ENCODE results near the gene KCNJ16. TPM values are rescaled to one million over a fixed set of nuclear protein-coding genes. Genes with fewer than 3 reads are reported as not detected.

The KCNJ16 gene
- total and polyA plus RNA-seq, 2 of the 13 experiments (the other 11 are each of a cell fraction or from before 2014, with no cell fraction given), result not detected

DNA sequence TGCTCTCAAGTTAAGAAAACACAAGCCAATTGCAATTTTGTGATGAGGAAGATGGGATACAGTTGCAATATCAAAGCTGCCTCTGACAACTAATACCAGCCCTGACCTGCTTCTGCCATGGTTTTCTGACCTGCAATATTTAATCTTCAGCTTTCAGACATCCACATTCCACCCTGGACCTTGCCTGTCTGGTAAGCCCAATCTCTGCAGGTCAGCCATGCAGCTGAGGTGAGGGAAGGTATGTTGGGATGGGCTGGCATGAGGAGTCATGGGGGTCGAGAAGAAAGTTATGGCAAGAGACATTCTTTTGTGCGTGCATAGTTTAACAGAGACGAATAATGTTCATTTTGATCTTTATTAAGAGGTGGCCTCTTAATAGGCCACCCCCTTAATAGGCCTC is 31.5 kb downstream of the KCNJ16 start:
- no TSS peak for BruUV-seq (replicated peaks)
- DNase-seq (ENCODE audit: low spot score) (no peak), ATAC-seq (no peak), FAIRE-seq (no peak)
- Histone ChIP-seq H3K36me3 (replicated peaks in 1 of 2; ENCODE audit: control insufficient read depth in 1 of 2, insufficient read depth in 2 of 2, low read length in 2 of 2) (no peaks in the 10 kb centered on the region), H3K9ac (ENCODE audit: insufficient read depth, low read depth, low read length) (no peak overlapping the region), H3K4me1 (ENCODE audit: insufficient read depth, low read length) (no peaks in the 10 kb centered on the region), H2AFZ (ENCODE audit: low read length) (no peak overlapping the region), H3K4me2 (ENCODE audit: low read depth, low read length) (no peak overlapping the region), H4K20me1 (ENCODE audit: insufficient read depth, low read length) (no peaks in the 10 kb centered on the region), H3K79me2 (ENCODE audit: insufficient read depth, low read length) (no peaks in the 10 kb centered on the region), H3K27ac (ENCODE audit: extremely low read length, insufficient read depth, low read length) (no peak overlapping the region), H3K27me3 (ENCODE audit: control insufficient read depth in 1 of 2, insufficient read depth in 2 of 2, low read length in 2 of 2) (no peaks in the 10 kb centered on the region), H3K4me3 (replicated peaks in 1 of 3; ENCODE audit: insufficient read depth in 1 of 3, low read depth in 2 of 3, low read length in 3 of 3) (no peak overlapping the region), H3K9me3 (ENCODE audit: low read length) (peaks cover 43% of the 10 kb centered on the region; the same call in 1 of the 2 replicates)
- intact Hi-C loops (cut with micrococcal nuclease; ENCODE audit: unreplicated experiment), result no loop called here
- ChIA-PET POLR2A (no interaction called here), CTCF (ENCODE audit: low intra/inter-chr PET ratio, low total read pairs) (no interaction called here)
- in situ Hi-C loops (cut with HindIII; ENCODE audit: extremely low pct_ligation_motif_present, low pct_unique_long_range_greater_than_20kb), result no loop called here
- 3% methylated on average over 3 of the region's 3 CpGs for WGBS (ENCODE audit: low lambda C conversion rate)
- TF ChIP-seq, protein P1, sequence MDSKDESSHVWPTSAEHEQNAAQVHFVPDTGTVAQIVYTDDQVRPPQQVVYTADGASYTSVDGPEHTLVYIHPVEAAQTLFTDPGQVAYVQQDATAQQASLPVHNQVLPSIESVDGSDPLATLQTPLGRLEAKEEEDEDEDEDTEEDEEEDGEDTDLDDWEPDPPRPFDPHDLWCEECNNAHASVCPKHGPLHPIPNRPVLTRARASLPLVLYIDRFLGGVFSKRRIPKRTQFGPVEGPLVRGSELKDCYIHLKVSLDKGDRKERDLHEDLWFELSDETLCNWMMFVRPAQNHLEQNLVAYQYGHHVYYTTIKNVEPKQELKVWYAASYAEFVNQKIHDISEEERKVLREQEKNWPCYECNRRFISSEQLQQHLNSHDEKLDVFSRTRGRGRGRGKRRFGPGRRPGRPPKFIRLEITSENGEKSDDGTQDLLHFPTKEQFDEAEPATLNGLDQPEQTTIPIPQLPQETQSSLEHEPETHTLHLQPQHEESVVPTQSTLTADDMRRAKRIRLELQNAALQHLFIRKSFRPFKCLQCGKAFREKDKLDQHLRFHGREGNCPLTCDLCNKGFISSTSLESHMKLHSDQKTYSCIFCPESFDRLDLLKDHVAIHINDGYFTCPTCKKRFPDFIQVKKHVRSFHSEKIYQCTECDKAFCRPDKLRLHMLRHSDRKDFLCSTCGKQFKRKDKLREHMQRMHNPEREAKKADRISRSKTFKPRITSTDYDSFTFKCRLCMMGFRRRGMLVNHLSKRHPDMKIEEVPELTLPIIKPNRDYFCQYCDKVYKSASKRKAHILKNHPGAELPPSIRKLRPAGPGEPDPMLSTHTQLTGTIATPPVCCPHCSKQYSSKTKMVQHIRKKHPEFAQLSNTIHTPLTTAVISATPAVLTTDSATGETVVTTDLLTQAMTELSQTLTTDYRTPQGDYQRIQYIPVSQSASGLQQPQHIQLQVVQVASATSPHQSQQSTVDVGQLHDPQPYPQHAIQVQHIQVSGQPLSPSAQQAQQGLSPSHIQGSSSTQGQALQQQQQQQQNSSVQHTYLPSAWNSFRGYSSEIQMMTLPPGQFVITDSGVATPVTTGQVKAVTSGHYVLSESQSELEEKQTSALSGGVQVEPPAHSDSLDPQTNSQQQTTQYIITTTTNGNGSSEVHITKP (CRISPR knock-in tag; IDR thresholded peaks at IDR 0.05; ENCODE audit: low read depth), result no peak
- TF ChIP-seq ZNF792 (CRISPR knock-in tag; IDR thresholded peaks at IDR 0.05), result no peak
- TF ChIP-seq SCMH1 (CRISPR knock-in tag; IDR thresholded peaks at IDR 0.05; ENCODE audit: borderline replicate concordance), result no peak
- TF ChIP-seq, protein P2, sequence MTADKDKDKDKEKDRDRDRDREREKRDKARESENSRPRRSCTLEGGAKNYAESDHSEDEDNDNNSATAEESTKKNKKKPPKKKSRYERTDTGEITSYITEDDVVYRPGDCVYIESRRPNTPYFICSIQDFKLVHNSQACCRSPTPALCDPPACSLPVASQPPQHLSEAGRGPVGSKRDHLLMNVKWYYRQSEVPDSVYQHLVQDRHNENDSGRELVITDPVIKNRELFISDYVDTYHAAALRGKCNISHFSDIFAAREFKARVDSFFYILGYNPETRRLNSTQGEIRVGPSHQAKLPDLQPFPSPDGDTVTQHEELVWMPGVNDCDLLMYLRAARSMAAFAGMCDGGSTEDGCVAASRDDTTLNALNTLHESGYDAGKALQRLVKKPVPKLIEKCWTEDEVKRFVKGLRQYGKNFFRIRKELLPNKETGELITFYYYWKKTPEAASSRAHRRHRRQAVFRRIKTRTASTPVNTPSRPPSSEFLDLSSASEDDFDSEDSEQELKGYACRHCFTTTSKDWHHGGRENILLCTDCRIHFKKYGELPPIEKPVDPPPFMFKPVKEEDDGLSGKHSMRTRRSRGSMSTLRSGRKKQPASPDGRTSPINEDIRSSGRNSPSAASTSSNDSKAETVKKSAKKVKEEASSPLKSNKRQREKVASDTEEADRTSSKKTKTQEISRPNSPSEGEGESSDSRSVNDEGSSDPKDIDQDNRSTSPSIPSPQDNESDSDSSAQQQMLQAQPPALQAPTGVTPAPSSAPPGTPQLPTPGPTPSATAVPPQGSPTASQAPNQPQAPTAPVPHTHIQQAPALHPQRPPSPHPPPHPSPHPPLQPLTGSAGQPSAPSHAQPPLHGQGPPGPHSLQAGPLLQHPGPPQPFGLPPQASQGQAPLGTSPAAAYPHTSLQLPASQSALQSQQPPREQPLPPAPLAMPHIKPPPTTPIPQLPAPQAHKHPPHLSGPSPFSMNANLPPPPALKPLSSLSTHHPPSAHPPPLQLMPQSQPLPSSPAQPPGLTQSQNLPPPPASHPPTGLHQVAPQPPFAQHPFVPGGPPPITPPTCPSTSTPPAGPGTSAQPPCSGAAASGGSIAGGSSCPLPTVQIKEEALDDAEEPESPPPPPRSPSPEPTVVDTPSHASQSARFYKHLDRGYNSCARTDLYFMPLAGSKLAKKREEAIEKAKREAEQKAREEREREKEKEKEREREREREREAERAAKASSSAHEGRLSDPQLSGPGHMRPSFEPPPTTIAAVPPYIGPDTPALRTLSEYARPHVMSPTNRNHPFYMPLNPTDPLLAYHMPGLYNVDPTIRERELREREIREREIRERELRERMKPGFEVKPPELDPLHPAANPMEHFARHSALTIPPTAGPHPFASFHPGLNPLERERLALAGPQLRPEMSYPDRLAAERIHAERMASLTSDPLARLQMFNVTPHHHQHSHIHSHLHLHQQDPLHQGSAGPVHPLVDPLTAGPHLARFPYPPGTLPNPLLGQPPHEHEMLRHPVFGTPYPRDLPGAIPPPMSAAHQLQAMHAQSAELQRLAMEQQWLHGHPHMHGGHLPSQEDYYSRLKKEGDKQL (CRISPR knock-in tag; IDR thresholded peaks at IDR 0.05; ENCODE audit: low read depth), result no peak
- no peak for TF ChIP-seq TBP (CRISPR knock-in tag; IDR thresholded peaks at IDR 0.05)
- TF ChIP-seq, protein P3, sequence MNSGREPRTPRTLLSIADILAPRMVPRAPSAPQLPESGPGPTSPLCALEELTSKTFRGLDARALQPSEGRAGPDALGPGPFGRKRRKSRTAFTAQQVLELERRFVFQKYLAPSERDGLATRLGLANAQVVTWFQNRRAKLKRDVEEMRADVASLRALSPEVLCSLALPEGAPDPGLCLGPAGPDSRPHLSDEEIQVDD (CRISPR knock-in tag; IDR thresholded peaks at IDR 0.05; ENCODE audit: borderline replicate concordance), result no peak
- TF ChIP-seq ZNF260 (CRISPR knock-in tag; IDR thresholded peaks at IDR 0.05; ENCODE audit: borderline replicate concordance, low read depth), result no peak
- TF ChIP-seq SATB2 (CRISPR knock-in tag; IDR thresholded peaks at IDR 0.05), result no peak
- TF ChIP-seq RELA (CRISPR knock-in tag; IDR thresholded peaks at IDR 0.05), result no peak
- no peak for TF ChIP-seq E2F2 (CRISPR knock-in tag; IDR thresholded peaks at IDR 0.05; ENCODE audit: borderline replicate concordance)
- no peak for TF ChIP-seq PLRG1 (conservative IDR thresholded peaks at IDR 0.05)
- no peak for TF ChIP-seq GFI1 (CRISPR knock-in tag; IDR thresholded peaks at IDR 0.05; ENCODE audit: borderline replicate concordance)
- no peak for TF ChIP-seq PAF1 (CRISPR knock-in tag; IDR thresholded peaks at IDR 0.05)
- TF ChIP-seq ZNF564 (CRISPR knock-in tag; IDR thresholded peaks at IDR 0.05), result no peak

All from HepG2 (cell line).